Right lobe of liver (tissue), 6 donors: Measurements from ENCODE around the gene OR5D16. TPM values are rescaled to one million over a fixed set of nuclear protein-coding genes. Genes with fewer than 3 reads are reported as not detected.

Experiments
- ATAC-seq, 4 donors: fragments of 200-7000 bp; cut with Tn5 transposase; one replicate each; pipeline ENCODE4 v1.9.1; 2020; ENCODE audit warnings: mild to moderate bottlenecking in 4 of 4, moderate library complexity in 4 of 4
- DNase-seq, 3 donors: peaks; one replicate each; pipeline ENCODE4 v3.0.0-alpha.2; 2020
- H3K27ac ChIP-seq, 3 donors: fragments of 200-600 bp; one replicate each; pipeline ENCODE4 v1.8.0; 2022
- H3K27me3 ChIP-seq, 2 donors: fragments of 200-600 bp; one replicate each; pipeline ENCODE4 v1.8.0; 2022
- H3K36me3 ChIP-seq, 4 donors: fragments of 200-600 bp; sonication (generic) in 1 of 4; one replicate each; pipeline versions ENCODE4 v1.5.1 to v1.8.0; 2017 to 2022; ENCODE audit warnings: control low read depth in 1 of 4
- H3K4me1 ChIP-seq, 4 donors: fragments of 200-600 bp; sonication (generic) in 1 of 4; one replicate each; pipeline versions ENCODE4 v1.5.1 to v1.8.0; 2017 to 2022; ENCODE audit warnings: control low read depth in 1 of 4
- H3K4me3 ChIP-seq, 3 donors: fragments of 200-600 bp; one replicate each; pipeline ENCODE4 v1.8.0; 2022
- H3K9me3 ChIP-seq, 4 donors: fragments of 200-600 bp; sonication (generic) in 1 of 4; one replicate each; pipeline versions ENCODE4 v1.5.1 to v1.8.0; 2017 to 2022; ENCODE audit warnings: control low read depth in 1 of 4
- CTCF ChIP-seq, 4 donors: fragments of 200-600 bp in 3 of 4; fragments of 450-650 bp in 1 of 4; IDR thresholded peaks; one replicate each; pipeline versions ENCODE4 v1.5.1 to v1.8.0; 2016 to 2022; ENCODE audit warnings: antibody characterized with exemption in 4 of 4, mild to moderate bottlenecking in 2 of 4
- POLR2A ChIP-seq: fragments of 450-650 bp; IDR thresholded peaks from one replicate; pipeline ENCODE4 v1.6.1; 2017; ENCODE audit warnings: antibody characterized with exemption, mild to moderate bottlenecking
- WGBS: methylation state at CpG from one replicate; pipeline ENCODE4 v1.1.6; 2018; ENCODE audit warnings: low coverage, low lambda C conversion rate; ENCODE audit not compliant: insufficient coverage; ENCODE audit errors: missing lambda C conversion rate; 5-methylcytosine and 5-hydroxymethylcytosine counted together
- intact Hi-C, 2 donors: fragments of 100-400 bp; cut with DNase I; formaldehyde crosslinking; loops; one replicate each; pipeline versions ENCODE4 v1.11.2 to v1.14.1; 2022
- long read RNA-seq: library from polyadenylated mRNA; unstranded; transcript quantifications from one replicate; pipeline ENCODE4 v2.0.0, GENCODE V29; 2019
- total RNA-seq, 6 experiments: library from RNA; depleted of rRNA in 2 of 6; stranded (reverse); fragments of >200 nt in 2 of 6; fragmentation: NEBNext Ultra II Directional in 3 of 6; extraction: Animal tissue kit (Norgen Biotek cat#: 25700) in 3 of 6; gene quantifications; one replicate each; pipeline versions ENCODE4 v1.1.0 to v1.2.4, GENCODE V29; 2016 to 2023
- donor health status: DM: no; HTN: yes; CAD: no.
- donor health status: DM: no; HTN: no; CAD: no.
- donor health status: DM: no; HTN: no; CAD: no.
- donor health status: DM: no; HTN: yes; CAD: no.
- donor health status: DM: no; HTN: yes; CAD: no.

The OR5D16 gene
- total RNA-seq = not detected
- long read RNA-seq = 0 reads

- 15% methylated on average over 3 of the region's 3 CpGs for WGBS
- DNase-seq (no peak), ATAC-seq (no peak)
- Histone ChIP-seq H3K27ac (no peak within 1 kb of the TSS), H3K27me3 (no peaks in the 10 kb centered on the region), H3K36me3 (no peaks in the 10 kb centered on the region), H3K9me3 (no peaks in the 10 kb centered on the region), H3K4me1 (no peaks in the 10 kb centered on the region), H3K4me3 (no peak within 1 kb of the TSS)
- TF ChIP-seq POLR2A = no peak
- no peak for TF ChIP-seq CTCF (IDR thresholded peaks at IDR 0.05)
- intact Hi-C loops = no loop called here
These were observed at the start of gene OR5D16 for GRCh38 chr11:55838452-55838851. TSS of gene OR5D16 (plus strand) at chr11:55838752. CDS start at chr11:55838752, 0 bp downstream.

- no peaks in the 10 kb centered on the region for H3K27me3 ChIP-seq
- WGBS = 75% methylated on average over 1 of the region's 1 CpG
- ATAC-seq = no peak
- H3K27ac ChIP-seq = no peak overlapping the region
- H3K4me1 ChIP-seq = no peaks in the 10 kb centered on the region
- no peak overlapping the region for H3K4me3 ChIP-seq
- H3K36me3 ChIP-seq = no peaks in the 10 kb centered on the region
- no peak for DNase-seq
- no peaks in the 10 kb centered on the region for H3K9me3 ChIP-seq
- intact Hi-C loops = no loop called here
- TF ChIP-seq CTCF (IDR thresholded peaks at IDR 0.05) = no peak
- no peak for TF ChIP-seq POLR2A
These were observed 46.9 kb upstream of the OR5D16 start for GRCh38 chr11:55791606-55792005.

GRCh38 chr11:55793321-55793720 is 45.2 kb upstream of the OR5D16 start:
- Histone ChIP-seq H3K4me1 (no peaks in the 10 kb centered on the region), H3K27me3 (no peaks in the 10 kb centered on the region), H3K4me3 (no peak overlapping the region), H3K9me3 (no peaks in the 10 kb centered on the region), H3K27ac (no peak overlapping the region), H3K36me3 (no peaks in the 10 kb centered on the region)
- 50% methylated on average over 2 of the region's 2 CpGs for WGBS
- TF ChIP-seq POLR2A (no peak), CTCF (IDR thresholded peaks at IDR 0.05) (no peak)
- intact Hi-C loops = no loop called here
- no peak for ATAC-seq
- DNase-seq = no peak

GRCh38 chr11:55795256-55795655 is 43.3 kb upstream of the OR5D16 start, which contains the start of gene OR5D14:
TSS of gene OR5D14 (plus strand) at chr11:55795556. CDS start at chr11:55795556, 0 bp downstream.
- Histone ChIP-seq H3K36me3 (no peaks in the 10 kb centered on the region), H3K9me3 (no peaks in the 10 kb centered on the region), H3K27ac (no peak within 1 kb of the TSS), H3K4me3 (no peak within 1 kb of the TSS), H3K4me1 (no peaks in the 10 kb centered on the region), H3K27me3 (no peaks in the 10 kb centered on the region)
- intact Hi-C loops = no loop called here
- DNase-seq (no peak), ATAC-seq (no peak)
- TF ChIP-seq CTCF (IDR thresholded peaks at IDR 0.05) (no peak), POLR2A (no peak)

- H3K9me3 ChIP-seq = no peaks in the 10 kb centered on the region
- no peak overlapping the region for H3K27ac ChIP-seq
- H3K27me3 ChIP-seq = no peaks in the 10 kb centered on the region
- H3K4me1 ChIP-seq = no peaks in the 10 kb centered on the region
- DNase-seq = no peak
- no peak for TF ChIP-seq POLR2A
- no peak for TF ChIP-seq CTCF (IDR thresholded peaks at IDR 0.05)
- intact Hi-C loops = no loop called here
- ATAC-seq = no peak
- no peaks in the 10 kb centered on the region for H3K36me3 ChIP-seq
- no CpG with 5 or more reads among the region's 1 CpG for WGBS
- no peak overlapping the region for H3K4me3 ChIP-seq
These were observed 32.3 kb upstream of the OR5D16 start for GRCh38 chr11:55806248-55806647.
